WTC11 (cell line): ENCODE data around the gene VTI1A.

Source experiments
- AFF4 ChIP-seq: sonication (generic); formaldehyde crosslinking; IDR thresholded peaks from 2 replicates; pipeline ENCODE4 v1.8.1; 2023; ENCODE audit warnings: mild to moderate bottlenecking, missing genetic modification reagents, borderline replicate concordance
- CTCF ChIP-seq: fragments of 200-600 bp; IDR thresholded peaks from 2 replicates; pipeline ENCODE4 v1.8.0; 2022; ENCODE audit warnings: antibody characterized with exemption
- ESRRA ChIP-seq: sonication (generic); formaldehyde crosslinking; IDR thresholded peaks from 2 replicates; pipeline ENCODE4 v1.8.1; 2022; ENCODE audit warnings: mild to moderate bottlenecking, missing genetic modification reagents, borderline replicate concordance
- FOXJ3 ChIP-seq: sonication (generic); formaldehyde crosslinking; IDR thresholded peaks from 2 replicates; pipeline ENCODE4 v1.9.0; 2021; ENCODE audit warnings: missing genetic modification reagents, mild to moderate bottlenecking, borderline replicate concordance
- FOXP4 ChIP-seq: sonication (generic); formaldehyde crosslinking; IDR thresholded peaks from 2 replicates; pipeline ENCODE4 v1.8.0; 2022; ENCODE audit warnings: mild to moderate bottlenecking, missing genetic modification reagents
- MAX ChIP-seq: sonication (generic); formaldehyde crosslinking; IDR thresholded peaks from 2 replicates; pipeline ENCODE4 v1.8.0; 2022; ENCODE audit warnings: mild to moderate bottlenecking, missing genetic modification reagents
- SMAD4 ChIP-seq: sonication (generic); formaldehyde crosslinking; IDR thresholded peaks from 2 replicates; pipeline ENCODE4 v1.8.0; 2022; ENCODE audit warnings: mild to moderate bottlenecking, missing genetic modification reagents
- USF2 ChIP-seq: sonication (generic); formaldehyde crosslinking; IDR thresholded peaks from 2 replicates; pipeline ENCODE4 v1.8.1; 2023; ENCODE audit warnings: mild to moderate bottlenecking, missing genetic modification reagents, moderate library complexity
- ZBTB43 ChIP-seq: sonication (generic); formaldehyde crosslinking; IDR thresholded peaks from 2 replicates; pipeline ENCODE4 v1.8.1; 2023; ENCODE audit warnings: mild to moderate bottlenecking, missing genetic modification reagents

- TF ChIP-seq MAX (no peak), SMAD4 (CRISPR knock-in tag) (no peak), CTCF (no peak), FOXJ3 (no peak), AFF4 (CRISPR knock-in tag) (no peak), FOXP4 (CRISPR knock-in tag) (no peak), ESRRA (no peak), ZBTB43 (CRISPR knock-in tag) (no peak), USF2 (CRISPR knock-in tag) (no peak)
These were observed 388.3 kb downstream of the VTI1A start for GRCh38 chr10:112835217-112835715.
